ENCODE results near the gene PTPRS.

The PTPRS gene

GRCh38 chr19:5305163-5305562 is 35.4 kb downstream of the PTPRS start:
- DNase-seq: no peak

GRCh38 chr19:5304486-5304885 is 36.1 kb downstream of the PTPRS start:
- DNase-seq: no peak

GRCh38 chr19:5303208-5303607 is 37.4 kb downstream of the PTPRS start:
- no peak for DNase-seq

GRCh38 chr19:5302396-5302795 is 38.2 kb downstream of the PTPRS start:
- DNase-seq: no peak

GRCh38 chr19:5299137-5299536 is 41.5 kb downstream of the PTPRS start:
- no peak for DNase-seq

- DNase-seq: no peak
Observed at GRCh38 chr19:5298471-5298901, 42.1 kb downstream of the PTPRS start.

- no peak for DNase-seq
Observed at GRCh38 chr19:5297272-5297669, 43.3 kb downstream of the PTPRS start.

GRCh38 chr19:5296457-5297271 is 43.9 kb downstream of the PTPRS start:
- no peak for DNase-seq

- no peak for DNase-seq
Observed at GRCh38 chr19:5296021-5296420, 44.6 kb downstream of the PTPRS start.

- DNase-seq: no peak
Observed at GRCh38 chr19:5294403-5295160, 46.0 kb downstream of the PTPRS start.

- peak; percentile 79 for DNase-seq
Observed at GRCh38 chr19:5293612-5294378, 46.8 kb downstream of the PTPRS start.

GRCh38 chr19:5292822-5293611 is 47.6 kb downstream of the PTPRS start:
- DNase-seq: peak; percentile 83

- no peak for DNase-seq
Observed at GRCh38 chr19:5292453-5292821, 48.2 kb downstream of the PTPRS start.

GRCh38 chr19:5291588-5292193 is 48.9 kb downstream of the PTPRS start:
- no peak for DNase-seq

Measured in NCI-H69 (cell line).